Neural crest cell (in vitro differentiated cells): ENCODE results near the gene TTC19. TPM values are rescaled to one million over a fixed set of nuclear protein-coding genes. Genes with fewer than 3 reads are reported as not detected.

Experiments
- DNase-seq: peaks from one replicate; pipeline ENCODE4 v3.0.0; 2021; ENCODE audit warnings: low read depth, mixed read lengths, low spot score
- H3K27ac Mint-ChIP-seq: one replicate; pipeline ENCODE4 v1.8.0; 2021; ENCODE audit warnings: mild to moderate bottlenecking, mixed read lengths; ENCODE audit not compliant: unreplicated experiment
- H3K27me3 Mint-ChIP-seq: 2 replicates; pipeline ENCODE4 v1.8.0; 2021; ENCODE audit warnings: low read depth, mild to moderate bottlenecking, mixed read lengths
- H3K36me3 Mint-ChIP-seq: 2 replicates; pipeline ENCODE4 v1.8.0; 2021; ENCODE audit warnings: low read depth, mild to moderate bottlenecking, mixed read lengths
- H3K4me1 Mint-ChIP-seq: 2 replicates; pipeline ENCODE4 v1.8.0; 2021; ENCODE audit warnings: mixed read lengths
- H3K4me3 Mint-ChIP-seq: one replicate; pipeline ENCODE4 v1.8.0; 2021; ENCODE audit warnings: mild to moderate bottlenecking, mixed read lengths
- H3K9me3 Mint-ChIP-seq: 2 replicates; pipeline ENCODE4 v1.8.0; 2021; ENCODE audit warnings: mixed read lengths
- total RNA-seq: library from RNA; stranded (reverse); gene quantifications from 2 replicates; pipeline ENCODE4 v1.2.1, GENCODE V29; 2021
- TF ChIP-seq, protein P1 (sequence below): fragments of 200-600 bp; sonication (generic); conservative IDR thresholded peaks from 2 replicates; pipeline ENCODE4 v1.5.0; 2021; ENCODE audit warnings: antibody characterized with exemption, mild to moderate bottlenecking

TTC19 gene
- total RNA-seq, 1 donor from 2014 or later = 40.3 TPM

- TF ChIP-seq, protein P1, sequence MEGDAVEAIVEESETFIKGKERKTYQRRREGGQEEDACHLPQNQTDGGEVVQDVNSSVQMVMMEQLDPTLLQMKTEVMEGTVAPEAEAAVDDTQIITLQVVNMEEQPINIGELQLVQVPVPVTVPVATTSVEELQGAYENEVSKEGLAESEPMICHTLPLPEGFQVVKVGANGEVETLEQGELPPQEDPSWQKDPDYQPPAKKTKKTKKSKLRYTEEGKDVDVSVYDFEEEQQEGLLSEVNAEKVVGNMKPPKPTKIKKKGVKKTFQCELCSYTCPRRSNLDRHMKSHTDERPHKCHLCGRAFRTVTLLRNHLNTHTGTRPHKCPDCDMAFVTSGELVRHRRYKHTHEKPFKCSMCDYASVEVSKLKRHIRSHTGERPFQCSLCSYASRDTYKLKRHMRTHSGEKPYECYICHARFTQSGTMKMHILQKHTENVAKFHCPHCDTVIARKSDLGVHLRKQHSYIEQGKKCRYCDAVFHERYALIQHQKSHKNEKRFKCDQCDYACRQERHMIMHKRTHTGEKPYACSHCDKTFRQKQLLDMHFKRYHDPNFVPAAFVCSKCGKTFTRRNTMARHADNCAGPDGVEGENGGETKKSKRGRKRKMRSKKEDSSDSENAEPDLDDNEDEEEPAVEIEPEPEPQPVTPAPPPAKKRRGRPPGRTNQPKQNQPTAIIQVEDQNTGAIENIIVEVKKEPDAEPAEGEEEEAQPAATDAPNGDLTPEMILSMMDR = no peak
- Mint-ChIP-seq H3K9me3 (peaks cover 1% of the 10 kb centered on the region), H3K36me3 (peaks cover 44% of the 10 kb centered on the region), H3K4me1 (no peaks in the 10 kb centered on the region), H3K27me3 (no peaks in the 10 kb centered on the region), H3K4me3 (no peak overlapping the region), H3K27ac (no peak overlapping the region)
- DNase-seq = no peak
Measured at GRCh38 chr17:16040710-16041251, 41.2 kb downstream of the TTC19 start.

DNA sequence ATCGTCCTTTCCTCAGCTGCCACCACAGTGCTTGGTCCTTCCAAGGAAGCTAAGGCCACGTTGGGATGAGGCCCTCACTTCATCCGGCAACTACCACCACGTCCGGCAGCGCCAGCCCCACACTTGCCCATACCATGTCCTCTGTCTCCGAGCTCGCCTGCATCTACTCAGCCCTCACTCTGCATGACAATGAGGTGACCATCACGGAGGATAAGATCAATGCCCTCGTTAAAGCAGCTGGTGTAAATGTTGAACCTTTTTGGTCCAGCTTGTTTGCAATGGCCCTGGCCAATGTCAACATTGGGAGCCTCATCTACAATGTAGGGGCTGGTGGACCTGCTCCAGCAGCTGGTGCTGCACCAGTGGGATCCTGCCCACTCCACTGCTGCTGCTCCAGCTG is 44.9 kb downstream of the TTC19 start:
- Mint-ChIP-seq H3K27me3 (no peaks in the 10 kb centered on the region), H3K9me3 (no peaks in the 10 kb centered on the region), H3K36me3 (peaks cover 37% of the 10 kb centered on the region), H3K27ac (no peak overlapping the region), H3K4me1 (no peaks in the 10 kb centered on the region), H3K4me3 (no peak overlapping the region)
- TF ChIP-seq, protein P1 = no peak
- no peak for DNase-seq

- peaks cover 38% of the 10 kb centered on the region for H3K36me3 Mint-ChIP-seq
- TF ChIP-seq, protein P1 = no peak
Measured at GRCh38 chr17:16046966-16047365, 47.3 kb downstream of the TTC19 start.

DNA sequence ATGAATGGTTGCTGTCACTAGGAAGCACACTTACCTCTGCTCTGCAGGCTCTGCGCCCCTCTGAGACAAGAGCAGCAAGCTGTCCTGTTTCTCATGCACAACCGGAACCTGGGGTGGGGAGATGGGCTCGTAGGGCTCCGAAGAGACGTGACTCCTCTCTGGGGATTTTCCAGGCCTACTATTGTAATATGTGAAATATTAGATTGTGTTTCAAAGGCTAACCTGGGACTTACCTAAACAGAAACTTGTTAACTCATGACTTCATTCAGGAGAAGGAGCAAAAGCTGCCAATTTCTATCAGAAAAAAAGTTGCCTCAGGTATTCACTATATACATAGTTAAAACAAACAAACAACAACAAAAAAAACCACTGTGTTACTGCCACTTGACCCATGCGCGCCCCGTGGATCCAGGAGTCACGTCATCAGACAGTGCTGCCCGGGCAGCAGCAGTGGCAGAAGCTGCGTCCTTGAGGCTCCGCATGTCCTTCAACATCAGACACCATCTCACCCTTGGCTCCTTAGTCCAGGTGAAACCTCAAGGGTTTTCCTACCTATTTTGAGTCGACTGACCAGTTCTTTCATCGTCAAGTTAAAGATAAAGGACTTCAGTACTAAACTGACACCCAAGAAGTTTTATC is 49.3 kb downstream of the TTC19 start:
- H3K9me3 Mint-ChIP-seq = peaks cover 6% of the 10 kb centered on the region
- no peaks in the 10 kb centered on the region for H3K27me3 Mint-ChIP-seq
- peaks cover 46% of the 10 kb centered on the region for H3K36me3 Mint-ChIP-seq
- no peaks in the 10 kb centered on the region for H3K4me1 Mint-ChIP-seq
- no peak overlapping the region for H3K27ac Mint-ChIP-seq
- TF ChIP-seq, protein P1 = no peak
- H3K4me3 Mint-ChIP-seq = no peak overlapping the region
- DNase-seq = no peak

More at GRCh38 chr17:16046966-16047365, 47.3 kb downstream of the TTC19 start:
- Mint-ChIP-seq H3K27ac (no peak overlapping the region), H3K27me3 (no peaks in the 10 kb centered on the region), H3K4me3 (no peak overlapping the region), H3K4me1 (no peaks in the 10 kb centered on the region), H3K9me3 (no peaks in the 10 kb centered on the region)
- DNase-seq = no peak

- H3K4me3 Mint-ChIP-seq = no peak overlapping the region
- no peak overlapping the region for H3K27ac Mint-ChIP-seq
- no peak for DNase-seq
- no peaks in the 10 kb centered on the region for H3K4me1 Mint-ChIP-seq
- TF ChIP-seq, protein P1 = no peak
- no peaks in the 10 kb centered on the region for H3K27me3 Mint-ChIP-seq
- peaks cover 57% of the 10 kb centered on the region for H3K36me3 Mint-ChIP-seq
- peaks cover 8% of the 10 kb centered on the region for H3K9me3 Mint-ChIP-seq
Measured at GRCh38 chr17:16050844-16051243, 51.2 kb downstream of the TTC19 start.
